NCI-H2196 treated with DMSO at 0.1 percent for 48 hours (cell line): ENCODE data around the gene RMND5B.

Source experiments
- DNase-seq: peaks from one replicate; lab custom pipeline; 2025; ENCODE audit not compliant: unreplicated experiment; lab: John Stamatoyannopoulos, UW

RMND5B gene

DNA sequence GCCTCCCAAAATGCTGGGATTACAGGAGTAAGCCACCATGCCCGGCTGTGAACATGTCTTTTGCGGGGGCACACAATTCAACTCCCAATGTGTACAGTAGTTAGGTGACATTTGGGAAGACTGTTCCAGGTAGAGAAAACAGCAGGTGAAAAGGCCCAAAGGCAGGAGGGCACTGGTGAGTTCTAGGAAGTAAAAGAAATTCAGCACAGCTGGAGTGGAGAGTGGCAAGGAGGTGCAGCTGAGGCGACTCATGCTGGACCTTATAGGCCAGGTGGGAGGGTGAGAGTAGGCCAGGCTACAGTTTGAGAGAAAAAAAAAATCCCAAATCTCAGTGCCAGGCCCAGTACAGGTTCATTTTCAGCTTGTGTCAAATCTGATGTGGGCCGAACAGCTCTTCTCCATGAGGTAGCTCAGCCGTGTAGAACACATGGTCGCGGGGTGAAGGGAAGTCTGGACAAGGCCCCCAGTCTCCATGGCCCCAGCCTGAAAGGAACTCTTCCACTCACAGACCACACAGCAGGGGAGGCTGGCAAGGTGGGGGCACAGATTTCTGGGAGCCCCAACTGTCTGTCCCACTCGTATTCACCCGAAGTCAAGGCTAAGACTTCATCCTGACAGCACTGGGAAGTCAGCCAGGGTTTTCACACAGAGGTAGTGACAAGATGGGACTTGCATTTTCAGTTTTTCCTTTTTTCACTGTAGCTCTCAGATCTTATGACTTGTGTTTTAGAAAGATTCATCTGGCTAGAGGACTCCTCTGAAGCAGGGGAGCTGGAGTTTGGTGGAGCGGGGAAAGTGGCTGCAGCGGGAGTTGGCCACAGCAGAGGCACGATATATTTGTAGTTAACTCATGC is 69.0 kb downstream of the RMND5B start:
- DNase-seq, result no peak
